Measurements from ENCODE around the gene XXYLT1. TPM values are rescaled to one million over a fixed set of nuclear protein-coding genes. Genes with fewer than 3 reads are reported as not detected.

The XXYLT1 gene
- total and polyA plus RNA-seq, 9 of the 15 experiments (the other 6 are each of a cell fraction or from before 2014, with no cell fraction given) = 1.9 to 18.9 (median 15.0) TPM

DNA sequence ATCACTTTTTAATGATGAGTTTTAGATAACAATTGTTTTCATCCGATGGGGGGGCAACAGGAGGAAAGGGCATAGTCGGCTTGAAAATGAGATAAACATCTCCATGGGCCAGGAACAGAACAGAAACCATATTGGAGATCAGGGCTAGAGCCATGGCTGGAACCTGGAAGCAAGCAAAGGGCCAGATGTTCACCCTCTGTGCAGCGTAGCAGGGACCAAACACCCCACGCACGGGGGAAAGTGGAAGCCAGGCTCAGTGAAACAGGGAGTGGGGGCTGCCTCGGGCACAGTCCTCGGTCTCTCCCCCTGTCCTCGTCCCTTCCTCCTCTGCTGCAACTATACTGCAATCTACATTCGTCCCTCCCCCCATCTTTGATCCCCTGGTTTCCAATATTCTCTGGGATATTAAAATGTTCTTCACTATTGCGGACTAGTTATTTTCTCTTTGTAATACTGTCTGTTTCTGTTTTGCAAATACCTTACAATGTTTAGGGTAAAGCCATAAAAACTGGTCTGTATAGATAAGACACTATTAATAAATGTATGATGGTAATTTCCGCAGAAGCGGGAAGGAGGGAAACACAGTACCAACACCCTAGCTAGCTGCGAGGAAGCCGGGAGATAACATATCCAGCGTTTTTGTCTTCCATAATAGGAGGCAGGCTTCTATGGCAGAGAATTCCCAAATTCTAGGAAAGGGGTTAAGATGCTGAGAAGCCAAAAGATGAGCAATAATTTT lies 121.5 kb downstream of the XXYLT1 start (continued):
- no peak for TF ChIP-seq RBFOX2 (IDR thresholded peaks at IDR 0.05; ENCODE audit: low read depth, low read length)
- no peak for TF ChIP-seq SIX5 (IDR thresholded peaks at IDR 0.05; ENCODE audit: borderline replicate concordance in 1 of 2, insufficient read depth in 1 of 2, low read depth in 1 of 2, low read length in 2 of 2)
- TF ChIP-seq CREM (IDR thresholded peaks at IDR 0.05; ENCODE audit: low read depth) = no peak
- TF ChIP-seq, protein P1, sequence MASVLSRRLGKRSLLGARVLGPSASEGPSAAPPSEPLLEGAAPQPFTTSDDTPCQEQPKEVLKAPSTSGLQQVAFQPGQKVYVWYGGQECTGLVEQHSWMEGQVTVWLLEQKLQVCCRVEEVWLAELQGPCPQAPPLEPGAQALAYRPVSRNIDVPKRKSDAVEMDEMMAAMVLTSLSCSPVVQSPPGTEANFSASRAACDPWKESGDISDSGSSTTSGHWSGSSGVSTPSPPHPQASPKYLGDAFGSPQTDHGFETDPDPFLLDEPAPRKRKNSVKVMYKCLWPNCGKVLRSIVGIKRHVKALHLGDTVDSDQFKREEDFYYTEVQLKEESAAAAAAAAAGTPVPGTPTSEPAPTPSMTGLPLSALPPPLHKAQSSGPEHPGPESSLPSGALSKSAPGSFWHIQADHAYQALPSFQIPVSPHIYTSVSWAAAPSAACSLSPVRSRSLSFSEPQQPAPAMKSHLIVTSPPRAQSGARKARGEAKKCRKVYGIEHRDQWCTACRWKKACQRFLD (CRISPR knock-in tag; IDR thresholded peaks at IDR 0.05) = peak; percentile 89
- TF ChIP-seq, protein P2, sequence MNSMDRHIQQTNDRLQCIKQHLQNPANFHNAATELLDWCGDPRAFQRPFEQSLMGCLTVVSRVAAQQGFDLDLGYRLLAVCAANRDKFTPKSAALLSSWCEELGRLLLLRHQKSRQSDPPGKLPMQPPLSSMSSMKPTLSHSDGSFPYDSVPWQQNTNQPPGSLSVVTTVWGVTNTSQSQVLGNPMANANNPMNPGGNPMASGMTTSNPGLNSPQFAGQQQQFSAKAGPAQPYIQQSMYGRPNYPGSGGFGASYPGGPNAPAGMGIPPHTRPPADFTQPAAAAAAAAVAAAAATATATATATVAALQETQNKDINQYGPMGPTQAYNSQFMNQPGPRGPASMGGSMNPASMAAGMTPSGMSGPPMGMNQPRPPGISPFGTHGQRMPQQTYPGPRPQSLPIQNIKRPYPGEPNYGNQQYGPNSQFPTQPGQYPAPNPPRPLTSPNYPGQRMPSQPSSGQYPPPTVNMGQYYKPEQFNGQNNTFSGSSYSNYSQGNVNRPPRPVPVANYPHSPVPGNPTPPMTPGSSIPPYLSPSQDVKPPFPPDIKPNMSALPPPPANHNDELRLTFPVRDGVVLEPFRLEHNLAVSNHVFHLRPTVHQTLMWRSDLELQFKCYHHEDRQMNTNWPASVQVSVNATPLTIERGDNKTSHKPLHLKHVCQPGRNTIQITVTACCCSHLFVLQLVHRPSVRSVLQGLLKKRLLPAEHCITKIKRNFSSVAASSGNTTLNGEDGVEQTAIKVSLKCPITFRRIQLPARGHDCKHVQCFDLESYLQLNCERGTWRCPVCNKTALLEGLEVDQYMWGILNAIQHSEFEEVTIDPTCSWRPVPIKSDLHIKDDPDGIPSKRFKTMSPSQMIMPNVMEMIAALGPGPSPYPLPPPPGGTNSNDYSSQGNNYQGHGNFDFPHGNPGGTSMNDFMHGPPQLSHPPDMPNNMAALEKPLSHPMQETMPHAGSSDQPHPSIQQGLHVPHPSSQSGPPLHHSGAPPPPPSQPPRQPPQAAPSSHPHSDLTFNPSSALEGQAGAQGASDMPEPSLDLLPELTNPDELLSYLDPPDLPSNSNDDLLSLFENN (IDR thresholded peaks at IDR 0.05; ENCODE audit: low read depth in 2 of 2, low read length in 2 of 2) = no peak
- TF ChIP-seq ZC3H4 (CRISPR knock-in tag; IDR thresholded peaks at IDR 0.05; ENCODE audit: borderline replicate concordance) = no peak
- no peak for TF ChIP-seq HDAC6 (IDR thresholded peaks at IDR 0.05; ENCODE audit: low read depth, low read length)
- no peak for TF ChIP-seq PHTF2 (CRISPR knock-in tag; IDR thresholded peaks at IDR 0.05)
- TF ChIP-seq, protein P3, sequence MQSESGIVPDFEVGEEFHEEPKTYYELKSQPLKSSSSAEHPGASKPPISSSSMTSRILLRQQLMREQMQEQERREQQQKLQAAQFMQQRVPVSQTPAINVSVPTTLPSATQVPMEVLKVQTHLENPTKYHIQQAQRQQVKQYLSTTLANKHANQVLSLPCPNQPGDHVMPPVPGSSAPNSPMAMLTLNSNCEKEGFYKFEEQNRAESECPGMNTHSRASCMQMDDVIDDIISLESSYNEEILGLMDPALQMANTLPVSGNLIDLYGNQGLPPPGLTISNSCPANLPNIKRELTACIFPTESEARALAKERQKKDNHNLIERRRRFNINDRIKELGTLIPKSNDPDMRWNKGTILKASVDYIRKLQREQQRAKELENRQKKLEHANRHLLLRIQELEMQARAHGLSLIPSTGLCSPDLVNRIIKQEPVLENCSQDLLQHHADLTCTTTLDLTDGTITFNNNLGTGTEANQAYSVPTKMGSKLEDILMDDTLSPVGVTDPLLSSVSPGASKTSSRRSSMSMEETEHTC (IDR thresholded peaks at IDR 0.05) = no peak
- no peak for TF ChIP-seq CEBPB (tag; IDR thresholded peaks at IDR 0.05)
- TF ChIP-seq TARDBP (IDR thresholded peaks at IDR 0.05) = no peak
- TF ChIP-seq ILK (tag; IDR thresholded peaks at IDR 0.05; ENCODE audit: borderline replicate concordance, low read depth) = peak; percentile 69
- no peak for TF ChIP-seq TAF9B (IDR thresholded peaks at IDR 0.05; ENCODE audit: partially characterized antibody)
- TF ChIP-seq CEBPG (CRISPR knock-in tag; IDR thresholded peaks at IDR 0.05) = no peak
- no peak for TF ChIP-seq CEBPG (tag; conservative IDR thresholded peaks at IDR 0.05 in 1 of 2, IDR thresholded peaks at IDR 0.05 in 1 of 2)
- no peak for TF ChIP-seq ETV5 (CRISPR knock-in tag; IDR thresholded peaks at IDR 0.05; ENCODE audit: low read depth)
- peak; percentile 77; the same call in 1 of the 2 replicates for TF ChIP-seq RHOXF2B (CRISPR knock-in tag; conservative IDR thresholded peaks at IDR 0.05)
- TF ChIP-seq BCL6 (CRISPR knock-in tag; IDR thresholded peaks at IDR 0.05) = no peak; the same call in 1 of the 2 replicates
- peak; percentile 79 for TF ChIP-seq ATF4 (CRISPR knock-in tag; IDR thresholded peaks at IDR 0.05)
- TF ChIP-seq PRPF4 (IDR thresholded peaks at IDR 0.05; ENCODE audit: insufficient read depth, low read depth, low read length, poor library complexity, severe bottlenecking) = no peak

Measured in K562 (cell line).